ENCODE data around the gene SERPINA9. TPM values are rescaled to one million over a fixed set of nuclear protein-coding genes. Genes with fewer than 3 reads are reported as not detected.

SERPINA9 gene
- 164 and 182 TPM in 2 replicates for total RNA-seq (2014; rRNA removed; shearing (Covaris generic); ENCODE audit: low replicate concordance)

GRCh38 chr14:94476023-94476422 is at the start of gene SERPINA9:
Gene SERPINA9, minus strand, starts transcription at chr14:94476197. Its CDS starts 6,357 bp downstream, at chr14:94469840.
- Histone ChIP-seq H4K20me1 (ENCODE audit: insufficient read depth, low read depth, low read length) (no peaks in the 10 kb centered on the region), H3K9me2 (replicated peaks; ENCODE audit: insufficient read depth, low read length) (no peaks in the 10 kb centered on the region), H3K4me2 (ENCODE audit: low read depth, low read length, poor library complexity, severe bottlenecking) (peak within 1 kb of the TSS; percentile 72), H3K4me3 (ENCODE audit: low read length) (peak within 1 kb of the TSS; percentile 65), H3K36me3 (ENCODE audit: insufficient read depth, low read length) (peaks cover 10% of the 10 kb centered on the region; the same call in 1 of the 2 replicates), H2AFZ (ENCODE audit: low read length) (no peak within 1 kb of the TSS), H3K9me3 (ENCODE audit: low read length) (peaks cover 16% of the 10 kb centered on the region), H3K79me2 (ENCODE audit: low read length) (no peaks in the 10 kb centered on the region), H3K4me1 (ENCODE audit: low read length) (peaks cover 70% of the 10 kb centered on the region), H3K27ac (ENCODE audit: low read length) (peak within 1 kb of the TSS; percentile 92), H3K27me3 (ENCODE audit: low read length) (no peaks in the 10 kb centered on the region), H3K9ac (ENCODE audit: low read length) (peak within 1 kb of the TSS; percentile 71)
- peak; percentile 94 for DNase-seq

GRCh38 chr14:94524093-94524492 is 48.1 kb upstream of the SERPINA9 start:
- no peaks in the 10 kb centered on the region for H3K27me3 ChIP-seq (ENCODE audit: low read length)
- no peak for DNase-seq
- H3K9ac ChIP-seq (ENCODE audit: low read length), result no peak overlapping the region
- no peaks in the 10 kb centered on the region for H3K9me3 ChIP-seq (ENCODE audit: low read length)
- no peaks in the 10 kb centered on the region for H3K79me2 ChIP-seq (ENCODE audit: low read length)
- H3K27ac ChIP-seq (ENCODE audit: low read length), result no peak overlapping the region
- no peak overlapping the region for H3K4me3 ChIP-seq (ENCODE audit: low read length)
- H3K4me2 ChIP-seq (ENCODE audit: low read depth, low read length, poor library complexity, severe bottlenecking), result no peak overlapping the region
- no peaks in the 10 kb centered on the region for H3K4me1 ChIP-seq (ENCODE audit: low read length)
- no peaks in the 10 kb centered on the region for H3K9me2 ChIP-seq (replicated peaks; ENCODE audit: insufficient read depth, low read length)
- H2AFZ ChIP-seq (ENCODE audit: low read length), result no peak overlapping the region
- H4K20me1 ChIP-seq (ENCODE audit: insufficient read depth, low read depth, low read length), result no peaks in the 10 kb centered on the region
- no peaks in the 10 kb centered on the region for H3K36me3 ChIP-seq (ENCODE audit: insufficient read depth, low read length)

- H3K9ac ChIP-seq (ENCODE audit: low read length), result no peak overlapping the region
- H2AFZ ChIP-seq (ENCODE audit: low read length), result no peak overlapping the region
- no peak overlapping the region for H3K4me3 ChIP-seq (ENCODE audit: low read length)
Observed at GRCh38 chr14:94523265-94523664, 47.3 kb upstream of the SERPINA9 start.

GRCh38 chr14:94522115-94522724 is 46.2 kb upstream of the SERPINA9 start:
- Histone ChIP-seq H3K36me3 (ENCODE audit: insufficient read depth, low read length) (no peaks in the 10 kb centered on the region), H3K27me3 (ENCODE audit: low read length) (no peaks in the 10 kb centered on the region; the same call in 1 of the 2 replicates), H4K20me1 (ENCODE audit: insufficient read depth, low read depth, low read length) (no peaks in the 10 kb centered on the region), H3K4me3 (ENCODE audit: low read length) (no peak overlapping the region), H3K9me3 (ENCODE audit: low read length) (no peaks in the 10 kb centered on the region), H3K27ac (ENCODE audit: low read length) (no peak overlapping the region), H2AFZ (ENCODE audit: low read length) (no peak overlapping the region), H3K4me1 (ENCODE audit: low read length) (no peaks in the 10 kb centered on the region), H3K9ac (ENCODE audit: low read length) (no peak overlapping the region), H3K4me2 (ENCODE audit: low read depth, low read length, poor library complexity, severe bottlenecking) (no peak overlapping the region), H3K79me2 (ENCODE audit: low read length) (no peaks in the 10 kb centered on the region), H3K9me2 (replicated peaks; ENCODE audit: insufficient read depth, low read length) (no peaks in the 10 kb centered on the region)
- no peak for DNase-seq

More at GRCh38 chr14:94523265-94523664, 47.3 kb upstream of the SERPINA9 start:
- Histone ChIP-seq H3K27me3 (ENCODE audit: low read length) (no peaks in the 10 kb centered on the region; the same call in 1 of the 2 replicates), H3K79me2 (ENCODE audit: low read length) (no peaks in the 10 kb centered on the region), H3K9me3 (ENCODE audit: low read length) (no peaks in the 10 kb centered on the region), H4K20me1 (ENCODE audit: insufficient read depth, low read depth, low read length) (no peaks in the 10 kb centered on the region), H3K4me1 (ENCODE audit: low read length) (no peaks in the 10 kb centered on the region), H3K27ac (ENCODE audit: low read length) (no peak overlapping the region), H3K36me3 (ENCODE audit: insufficient read depth, low read length) (no peaks in the 10 kb centered on the region), H3K4me2 (ENCODE audit: low read depth, low read length, poor library complexity, severe bottlenecking) (no peak overlapping the region), H3K9me2 (replicated peaks; ENCODE audit: insufficient read depth, low read length) (no peaks in the 10 kb centered on the region)
- DNase-seq, result no peak

GRCh38 chr14:94521375-94522114 is 45.5 kb upstream of the SERPINA9 start:
- Histone ChIP-seq H3K36me3 (ENCODE audit: insufficient read depth, low read length) (no peaks in the 10 kb centered on the region), H3K9me2 (replicated peaks; ENCODE audit: insufficient read depth, low read length) (no peaks in the 10 kb centered on the region), H3K27me3 (ENCODE audit: low read length) (peaks cover 2% of the 10 kb centered on the region; the same call in 1 of the 2 replicates), H4K20me1 (ENCODE audit: insufficient read depth, low read depth, low read length) (no peaks in the 10 kb centered on the region), H3K4me3 (ENCODE audit: low read length) (no peak overlapping the region), H3K27ac (ENCODE audit: low read length) (no peak overlapping the region), H3K4me2 (ENCODE audit: low read depth, low read length, poor library complexity, severe bottlenecking) (no peak overlapping the region), H2AFZ (ENCODE audit: low read length) (no peak overlapping the region), H3K9ac (ENCODE audit: low read length) (no peak overlapping the region), H3K79me2 (ENCODE audit: low read length) (no peaks in the 10 kb centered on the region), H3K9me3 (ENCODE audit: low read length) (no peaks in the 10 kb centered on the region), H3K4me1 (ENCODE audit: low read length) (no peaks in the 10 kb centered on the region)
- no peak for DNase-seq

- Histone ChIP-seq H3K9me3 (ENCODE audit: low read length) (no peaks in the 10 kb centered on the region), H3K4me2 (ENCODE audit: low read depth, low read length, poor library complexity, severe bottlenecking) (no peak overlapping the region), H3K9ac (ENCODE audit: low read length) (no peak overlapping the region), H3K4me3 (ENCODE audit: low read length) (no peak overlapping the region), H3K79me2 (ENCODE audit: low read length) (no peaks in the 10 kb centered on the region), H2AFZ (ENCODE audit: low read length) (no peak overlapping the region), H3K27me3 (ENCODE audit: low read length) (peaks cover 2% of the 10 kb centered on the region; the same call in 1 of the 2 replicates), H3K4me1 (ENCODE audit: low read length) (no peaks in the 10 kb centered on the region), H3K36me3 (ENCODE audit: insufficient read depth, low read length) (no peaks in the 10 kb centered on the region), H4K20me1 (ENCODE audit: insufficient read depth, low read depth, low read length) (no peaks in the 10 kb centered on the region), H3K27ac (ENCODE audit: low read length) (no peak overlapping the region), H3K9me2 (replicated peaks; ENCODE audit: insufficient read depth, low read length) (no peaks in the 10 kb centered on the region)
- no peak for DNase-seq
Observed at GRCh38 chr14:94517641-94518257, 41.8 kb upstream of the SERPINA9 start.

GRCh38 chr14:94517248-94517640 is 41.2 kb upstream of the SERPINA9 start:
- no peak for DNase-seq
- no peak overlapping the region for H3K9ac ChIP-seq (ENCODE audit: low read length)
- H3K36me3 ChIP-seq (ENCODE audit: insufficient read depth, low read length), result no peaks in the 10 kb centered on the region
- no peaks in the 10 kb centered on the region for H4K20me1 ChIP-seq (ENCODE audit: insufficient read depth, low read depth, low read length)
- H3K4me1 ChIP-seq (ENCODE audit: low read length), result no peaks in the 10 kb centered on the region
- no peak overlapping the region for H3K4me3 ChIP-seq (ENCODE audit: low read length)
- no peaks in the 10 kb centered on the region for H3K79me2 ChIP-seq (ENCODE audit: low read length)
- H3K9me2 ChIP-seq (replicated peaks; ENCODE audit: insufficient read depth, low read length), result no peaks in the 10 kb centered on the region
- H3K9me3 ChIP-seq (ENCODE audit: low read length), result no peaks in the 10 kb centered on the region
- H2AFZ ChIP-seq (ENCODE audit: low read length), result no peak overlapping the region
- no peak overlapping the region for H3K4me2 ChIP-seq (ENCODE audit: low read depth, low read length, poor library complexity, severe bottlenecking)
- peaks cover 2% of the 10 kb centered on the region; the same call in 1 of the 2 replicates for H3K27me3 ChIP-seq (ENCODE audit: low read length)
- H3K27ac ChIP-seq (ENCODE audit: low read length), result no peak overlapping the region

GRCh38 chr14:94515856-94516255 is 39.9 kb upstream of the SERPINA9 start:
- no peaks in the 10 kb centered on the region for H3K36me3 ChIP-seq (ENCODE audit: insufficient read depth, low read length)
- peaks cover 2% of the 10 kb centered on the region; the same call in 1 of the 2 replicates for H3K27me3 ChIP-seq (ENCODE audit: low read length)
- no peak for DNase-seq
- no peak overlapping the region for H3K9ac ChIP-seq (ENCODE audit: low read length)
- H4K20me1 ChIP-seq (ENCODE audit: insufficient read depth, low read depth, low read length), result no peaks in the 10 kb centered on the region
- H3K4me2 ChIP-seq (ENCODE audit: low read depth, low read length, poor library complexity, severe bottlenecking), result no peak overlapping the region
- H3K9me3 ChIP-seq (ENCODE audit: low read length), result no peaks in the 10 kb centered on the region
- H3K79me2 ChIP-seq (ENCODE audit: low read length), result no peaks in the 10 kb centered on the region
- no peaks in the 10 kb centered on the region for H3K9me2 ChIP-seq (replicated peaks; ENCODE audit: insufficient read depth, low read length)
- no peaks in the 10 kb centered on the region for H3K4me1 ChIP-seq (ENCODE audit: low read length)
- no peak overlapping the region for H3K4me3 ChIP-seq (ENCODE audit: low read length)
- no peak overlapping the region for H3K27ac ChIP-seq (ENCODE audit: low read length)
- no peak overlapping the region for H2AFZ ChIP-seq (ENCODE audit: low read length)
